ENCODE data around the gene BTBD7.

- no peak for TF ChIP-seq POLR2A (IDR thresholded peaks at IDR 0.05)
- TF ChIP-seq CTCF (IDR thresholded peaks at IDR 0.05) = no peak
Measured at GRCh38 chr14:93331728-93332396, 974 bp downstream of the BTBD7 start.
